GM21447 (cell line): ENCODE results near the gene SIGLEC14.
"Not testable (repeated sequence)": the region's sequence is repeated elsewhere in the genome, so short reads cannot be mapped to it uniquely, and the experiment has no call there.

Source experiments
- ATAC-seq: cut with Tn5 transposase; IDR thresholded peaks from one replicate; pipeline ENCODE4 v1.9.1; 2021; ENCODE audit not compliant: unreplicated experiment

SIGLEC14 gene

GRCh38 chr19:51675911-51676565 is 29.4 kb upstream of the SIGLEC14 start:
- ATAC-seq = not testable (repeated sequence)

DNA sequence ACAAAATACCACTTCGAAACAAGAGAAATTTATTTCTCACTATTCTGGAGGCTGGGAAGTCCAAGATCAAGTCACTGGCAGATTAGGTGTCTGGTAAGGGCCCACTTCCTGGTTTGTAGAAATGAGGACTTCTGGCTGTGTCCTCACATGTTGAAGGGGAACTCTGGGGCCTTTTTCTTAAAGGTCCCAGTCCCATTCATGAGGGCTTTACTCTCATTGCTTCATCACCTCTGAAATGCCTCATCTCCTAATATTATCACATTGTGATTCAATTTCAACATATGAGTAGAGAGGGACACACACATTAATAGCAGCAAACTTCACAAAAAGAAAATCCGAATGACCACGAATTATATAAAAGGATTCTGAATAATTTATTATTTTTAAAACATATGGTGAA is 21.6 kb upstream of the SIGLEC14 start:
- ATAC-seq = no peak

GRCh38 chr19:51664997-51665396 is 18.4 kb upstream of the SIGLEC14 start:
- ATAC-seq = no peak

- no peak for ATAC-seq
Observed at GRCh38 chr19:51664131-51664530, 17.5 kb upstream of the SIGLEC14 start.

- ATAC-seq = no peak
Observed at GRCh38 chr19:51663650-51664049, 17.0 kb upstream of the SIGLEC14 start.

DNA sequence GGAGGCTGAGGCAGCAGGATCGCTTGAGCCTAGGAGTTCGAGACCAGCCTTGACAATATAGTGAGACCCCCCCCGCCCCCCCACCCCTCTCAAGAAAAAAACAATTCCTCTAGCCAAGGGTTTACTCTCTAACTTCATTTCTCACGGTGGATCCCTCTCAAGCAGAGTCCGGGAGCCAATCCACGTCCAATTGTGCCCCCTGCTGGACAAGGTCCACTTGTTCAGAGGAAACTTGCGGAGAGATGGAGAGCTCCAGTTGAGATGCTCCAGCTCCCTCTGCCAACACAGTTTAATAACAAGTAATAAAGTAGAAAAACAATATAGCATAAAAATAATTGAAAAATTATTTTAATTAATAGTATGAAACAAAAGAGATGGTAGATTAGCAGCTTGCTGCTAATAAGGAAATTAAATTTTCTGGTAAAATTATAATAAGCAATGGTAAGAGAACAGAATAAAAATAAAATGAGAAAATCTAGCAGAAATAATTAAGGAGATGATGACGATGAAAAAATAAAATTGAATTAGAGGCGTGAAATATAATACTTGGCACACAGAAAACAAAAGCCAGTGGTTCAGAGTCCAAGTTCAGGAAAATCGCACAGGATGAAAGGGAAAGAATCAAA is 14.5 kb upstream of the SIGLEC14 start:
- ATAC-seq = no peak

- no peak for ATAC-seq
Observed at GRCh38 chr19:51654783-51655182, 8.2 kb upstream of the SIGLEC14 start.

- no peak for ATAC-seq
Observed at GRCh38 chr19:51653162-51653561, 6.5 kb upstream of the SIGLEC14 start.

DNA sequence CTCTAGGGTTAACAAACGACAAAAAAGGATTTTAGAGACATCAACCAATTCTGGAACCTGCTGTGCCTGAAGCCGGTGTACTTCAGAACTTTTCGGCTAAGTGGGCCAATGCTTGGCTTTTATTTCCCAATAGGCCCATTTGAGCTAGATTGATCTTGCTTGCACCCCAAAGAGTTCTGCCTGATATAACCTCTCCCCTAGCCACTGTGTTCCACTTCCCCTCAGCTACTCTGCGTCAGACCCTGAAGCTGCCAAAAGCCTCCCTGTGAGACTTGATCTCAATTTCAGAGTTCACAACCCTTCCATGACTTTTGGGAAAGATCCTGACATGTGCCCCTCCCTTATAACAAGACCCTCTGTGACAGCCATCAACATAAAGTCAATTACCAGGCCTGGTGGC is 5.6 kb upstream of the SIGLEC14 start:
- ATAC-seq = no peak

DNA sequence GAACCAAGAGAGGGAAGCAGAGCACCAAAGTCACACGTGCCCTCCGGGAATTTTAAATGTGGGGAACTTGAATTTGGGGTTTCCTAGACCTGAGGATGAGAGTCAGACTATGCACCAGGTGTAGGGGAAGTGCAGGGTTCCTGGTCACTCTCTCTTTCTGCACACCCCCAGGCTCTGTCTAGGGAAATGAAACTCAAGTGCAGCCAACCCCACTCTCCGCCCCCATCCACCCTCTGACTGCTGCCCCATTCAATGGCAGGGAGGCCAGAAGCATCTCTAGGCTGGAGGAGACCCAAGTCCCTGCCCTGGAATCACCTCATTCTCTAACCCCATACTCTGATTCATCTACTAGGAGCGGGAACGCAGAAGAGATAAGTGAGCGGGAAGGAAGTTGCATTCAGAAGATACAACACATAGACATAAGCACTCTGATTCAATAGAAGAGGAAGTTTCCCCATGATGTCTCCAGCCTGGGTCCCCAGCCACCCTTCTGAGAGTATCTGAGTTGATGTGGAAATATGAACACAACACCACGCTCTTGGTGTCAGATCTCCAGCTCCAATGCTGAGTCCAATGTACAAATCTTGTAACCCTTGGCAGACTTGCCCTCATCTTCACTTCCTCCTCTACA is 4.7 kb upstream of the SIGLEC14 start:
- no peak for ATAC-seq

- ATAC-seq = no peak
Observed at GRCh38 chr19:51647318-51647717, 693 bp upstream of the SIGLEC14 start.

GRCh38 chr19:51644636-51645271 is 1.9 kb downstream of the SIGLEC14 start:
- ATAC-seq = no peak

DNA sequence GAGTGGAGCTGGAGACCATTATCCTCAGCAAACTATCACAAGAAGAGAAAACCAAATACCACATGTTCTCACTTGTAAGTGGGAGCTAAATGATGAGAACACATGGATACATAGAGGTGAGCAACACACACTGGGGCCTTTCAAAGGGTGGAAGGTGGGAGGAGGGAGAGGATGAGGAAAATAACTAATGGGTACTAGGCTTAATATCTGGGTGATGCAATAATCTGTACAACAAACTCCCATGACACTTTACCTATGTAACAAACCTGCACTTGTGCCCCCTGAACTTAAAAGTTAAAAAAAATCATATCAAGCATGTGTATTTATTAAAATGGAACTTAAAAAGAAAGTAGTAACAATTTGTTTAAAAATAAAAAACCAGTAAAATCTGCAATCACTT is 5.0 kb downstream of the SIGLEC14 start:
- no peak for ATAC-seq

DNA sequence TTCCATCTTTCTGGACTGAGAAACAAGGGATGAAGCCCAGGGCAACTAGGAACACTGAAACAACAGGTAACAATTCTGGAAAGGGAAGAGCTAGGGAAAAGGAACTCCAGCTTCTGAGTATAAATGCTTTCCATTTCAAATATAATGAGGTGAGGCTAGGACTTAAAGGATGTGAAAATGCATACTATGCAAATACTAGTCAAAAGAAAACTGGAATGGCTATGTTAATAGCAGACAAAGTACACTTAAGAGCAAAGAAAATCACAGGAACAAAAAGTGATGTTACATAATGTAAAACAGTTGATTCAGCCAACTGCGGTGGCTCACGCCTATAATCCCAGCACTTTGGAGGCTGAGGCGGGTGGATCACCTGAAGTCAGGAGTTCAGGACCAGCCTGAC is 6.2 kb downstream of the SIGLEC14 start:
- ATAC-seq = no peak

- no peak for ATAC-seq
Observed at GRCh38 chr19:51639916-51640315, 6.7 kb downstream of the SIGLEC14 start.

- ATAC-seq = no peak
Observed at GRCh38 chr19:51637362-51637978, 9.2 kb downstream of the SIGLEC14 start.

DNA sequence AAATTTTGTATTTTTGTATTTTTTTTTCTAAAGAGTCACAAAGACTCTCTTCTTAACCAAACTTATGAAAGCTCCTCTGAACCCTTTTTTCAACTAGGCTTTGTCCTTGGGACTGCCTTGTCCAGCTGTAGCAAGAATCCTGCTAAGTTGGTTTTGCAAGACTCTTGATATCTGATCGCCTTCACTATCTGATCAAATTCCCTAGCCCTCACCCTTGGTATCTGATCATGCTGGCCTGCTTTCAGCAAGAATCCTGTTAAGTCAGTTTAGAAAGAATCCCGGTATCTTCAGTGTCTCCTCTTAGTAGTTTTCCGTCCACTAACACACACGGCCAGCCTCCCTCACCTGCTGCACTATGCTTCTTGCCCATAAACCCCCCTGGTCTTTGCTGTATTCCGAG is 14.5 kb downstream of the SIGLEC14 start:
- ATAC-seq = no peak

GRCh38 chr19:51630315-51630714 is 16.3 kb downstream of the SIGLEC14 start, which contains the start of gene SIGLEC5:
SIGLEC5 (minus strand) TSS chr19:51630401; CDS start chr19:51630335, 66 bp downstream.
- not testable (repeated sequence) for ATAC-seq

DNA sequence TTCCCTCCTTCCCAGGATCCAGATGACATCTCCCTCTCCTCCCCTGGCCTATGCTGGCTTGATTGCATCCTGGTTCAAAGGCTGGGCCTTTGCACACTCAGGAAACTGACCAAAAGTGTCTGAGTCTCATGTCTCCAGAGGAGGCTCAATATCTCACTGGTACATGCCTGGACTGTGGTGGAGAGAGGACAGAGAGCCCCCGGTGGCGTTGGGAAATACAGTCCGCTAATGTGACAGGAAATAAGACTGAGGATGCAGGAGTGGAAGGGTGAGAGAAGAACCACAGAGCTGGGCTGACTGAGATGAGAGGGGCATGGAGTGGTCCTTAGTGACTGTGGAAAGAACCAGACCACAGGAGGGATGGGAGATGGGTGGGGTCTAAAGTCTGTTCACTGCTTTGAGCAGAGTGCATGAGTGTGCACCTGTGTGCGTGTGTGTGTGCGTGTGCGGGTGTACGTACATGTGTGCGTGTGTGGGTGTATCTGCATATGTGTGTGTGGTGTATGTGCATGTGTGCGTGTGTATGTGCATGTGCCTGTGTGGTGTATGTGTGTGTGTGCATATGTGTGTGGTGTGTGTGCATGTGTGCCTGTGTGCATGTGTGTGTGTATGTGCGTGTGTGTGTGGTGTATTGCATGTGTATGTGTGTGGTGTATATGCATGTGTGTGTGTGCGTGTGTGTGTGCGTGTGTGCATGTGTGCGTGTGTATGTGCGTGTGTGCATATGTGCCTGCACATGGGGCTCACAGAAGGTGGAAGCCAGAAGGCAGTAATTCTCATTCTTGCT is 18.3 kb downstream of the SIGLEC14 start:
- ATAC-seq = no peak

DNA sequence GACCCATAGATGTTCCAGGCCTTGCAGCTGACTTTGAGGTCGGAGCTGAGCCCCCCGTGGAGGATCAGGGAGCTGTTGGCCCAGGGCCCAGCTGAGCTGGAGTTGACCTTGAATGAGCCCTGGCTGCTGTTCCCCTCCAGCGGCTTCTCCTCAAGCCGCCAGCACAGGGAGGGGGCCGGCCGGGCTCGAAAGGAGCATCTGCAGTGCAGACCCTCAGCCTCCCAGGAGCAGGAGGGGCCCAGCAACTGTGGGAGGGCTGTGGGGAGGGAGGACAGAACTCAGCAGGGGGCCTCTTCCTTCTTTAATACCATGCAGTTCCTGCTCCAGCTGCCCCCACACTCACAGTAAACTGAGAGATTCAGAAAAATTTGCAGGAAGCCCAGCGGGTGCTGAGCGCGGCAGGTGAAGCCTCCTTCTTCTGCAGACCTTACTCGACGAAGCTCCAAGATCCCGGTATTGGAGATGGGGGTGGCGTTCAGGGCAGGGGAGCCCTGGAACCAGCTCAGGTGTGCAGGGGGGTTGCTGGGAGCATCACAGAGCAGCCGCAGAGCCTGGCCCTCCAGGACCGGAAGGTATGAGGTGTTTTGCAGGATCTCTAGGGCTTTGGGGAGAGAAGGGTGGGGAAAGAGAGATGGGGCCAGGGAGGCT is 19.0 kb downstream of the SIGLEC14 start:
- ATAC-seq = no peak
